CD14-positive monocyte (primary cell): ENCODE measurements around the gene GLCCI1. TPM values are rescaled to one million over a fixed set of nuclear protein-coding genes. Genes with fewer than 3 reads are reported as not detected.

Source experiments
- DNase-seq, 3 donors: peaks; one replicate each; pipeline ENCODE4 v3.0.0-alpha.2; 2011 to 2022
- H2AFZ ChIP-seq: 2 replicates; pipeline ENCODE4 v1.6.0; 2012; ENCODE audit warnings: mild to moderate bottlenecking, low read depth, low read length, inconsistent platforms; ENCODE audit not compliant: insufficient read depth, poor library complexity, severe bottlenecking
- H3K27ac ChIP-seq, 2 donors: 1 replicate in 1 of 2; 2 replicates in 1 of 2; pipeline ENCODE4 v1.5.1; 2012 to 2013; ENCODE audit warnings: low read length in 2 of 2, control low read depth in 1 of 2, inconsistent platforms in 1 of 2, low read depth in 1 of 2, mild to moderate bottlenecking in 1 of 2
- H3K27me3 ChIP-seq, 2 donors: one replicate each; pipeline versions ENCODE4 v1.6.0 to v1.6.1; 2011 to 2013; ENCODE audit warnings: low read length in 2 of 2; ENCODE audit not compliant: control insufficient read depth in 2 of 2, insufficient read depth in 2 of 2
- H3K36me3 ChIP-seq, 2 donors: replicated peaks in 1 of 2; 1 replicate in 1 of 2; 2 replicates in 1 of 2; pipeline versions ENCODE4 v1.5.1 to v1.6.1; 2012 to 2013; ENCODE audit warnings: low read length in 2 of 2, control low read depth in 1 of 2, inconsistent platforms in 1 of 2, mild to moderate bottlenecking in 1 of 2; ENCODE audit not compliant: insufficient read depth in 2 of 2, control insufficient read depth in 1 of 2
- H3K4me1 ChIP-seq, 2 donors: 1 replicate in 1 of 2; 2 replicates in 1 of 2; pipeline versions ENCODE4 v1.5.1 to v1.6.1; 2012 to 2013; ENCODE audit warnings: low read length in 2 of 2, control low read depth in 1 of 2, inconsistent platforms in 1 of 2, mild to moderate bottlenecking in 1 of 2, moderate library complexity in 1 of 2; ENCODE audit not compliant: insufficient read depth in 2 of 2, control insufficient read depth in 1 of 2
- H3K4me2 ChIP-seq: replicated peaks from 2 replicates; pipeline ENCODE3; 2012; ENCODE audit warnings: low read length, moderate library complexity, mild to moderate bottlenecking; ENCODE audit not compliant: poor library complexity, severe bottlenecking; ENCODE audit errors: extremely low read depth
- H3K4me3 ChIP-seq, 3 experiments: fragments of 200-600 bp in 1 of 3; sonication (generic) in 1 of 3; replicated peaks in 1 of 3; 1 replicate in 2 of 3; 2 replicates in 1 of 3; pipeline ENCODE4 v1.5.1; 2011 to 2013; ENCODE audit warnings: low read length in 3 of 3, mild to moderate bottlenecking in 3 of 3, control low read depth in 2 of 3, low read depth in 2 of 3, inconsistent platforms in 1 of 3, moderate library complexity in 1 of 3
- H3K79me2 ChIP-seq: 2 replicates; pipeline ENCODE4 v1.6.0; 2012; ENCODE audit warnings: mild to moderate bottlenecking, control low read depth, inconsistent platforms, low read length, moderate library complexity; ENCODE audit not compliant: insufficient read depth
- H3K9ac ChIP-seq: 2 replicates; pipeline ENCODE4 v1.6.0; 2017; ENCODE audit warnings: low read length, mild to moderate bottlenecking; ENCODE audit not compliant: insufficient read depth, poor library complexity, severe bottlenecking
- H3K9me3 ChIP-seq, 2 donors: replicated peaks in 1 of 2; 1 replicate in 1 of 2; 2 replicates in 1 of 2; pipeline versions ENCODE4 v1.5.1 to v1.6.1; 2012 to 2013; ENCODE audit warnings: low read length in 2 of 2, control low read depth in 1 of 2; ENCODE audit not compliant: control insufficient read depth in 1 of 2, insufficient read depth in 1 of 2
- H4K20me1 ChIP-seq: 2 replicates; pipeline ENCODE4 v1.6.0; 2012; ENCODE audit warnings: mild to moderate bottlenecking, low read length, control low read depth, moderate library complexity; ENCODE audit not compliant: insufficient read depth
- H3K27ac Mint-ChIP-seq, 7 donors: one replicate each; pipeline ENCODE4 v1.8.0; 2020; ENCODE audit warnings: mild to moderate bottlenecking in 7 of 7, mixed read lengths in 7 of 7, moderate library complexity in 6 of 7, inconsistent platforms in 2 of 7
- H3K27me3 Mint-ChIP-seq, 3 donors: one replicate each; pipeline ENCODE4 v1.8.0; 2021 to 2022; ENCODE audit warnings: low read depth in 3 of 3, mild to moderate bottlenecking in 3 of 3, mixed read lengths in 3 of 3, moderate library complexity in 3 of 3, inconsistent platforms in 1 of 3
- H3K36me3 Mint-ChIP-seq, 2 donors: one replicate each; pipeline ENCODE4 v1.8.0; 2020; ENCODE audit warnings: mixed read lengths in 2 of 2, inconsistent platforms in 1 of 2, mild to moderate bottlenecking in 1 of 2
- H3K4me1 Mint-ChIP-seq: one replicate; pipeline ENCODE4 v1.8.0; 2020; ENCODE audit warnings: mild to moderate bottlenecking, mixed read lengths
- H3K4me3 Mint-ChIP-seq, 2 donors: one replicate each; pipeline ENCODE4 v1.8.0; 2020; ENCODE audit warnings: mild to moderate bottlenecking in 2 of 2, mixed read lengths in 2 of 2, moderate library complexity in 1 of 2
- H3K9me3 Mint-ChIP-seq, 7 donors: one replicate each; pipeline ENCODE4 v1.8.0; 2020 to 2022; ENCODE audit warnings: mixed read lengths in 7 of 7, mild to moderate bottlenecking in 6 of 7, moderate library complexity in 6 of 7, inconsistent platforms in 2 of 7
- WGBS: methylation state at CpG from one replicate; pipeline ENCODE4 v1.1.5; 2013; ENCODE audit warnings: missing lambda C conversion rate; ENCODE audit not compliant: insufficient coverage; 5-methylcytosine and 5-hydroxymethylcytosine counted together
- intact Hi-C, 2 donors: fragments of 100-400 bp; cut with micrococcal nuclease; formaldehyde crosslinking; loops; one replicate each; pipeline versions ENCODE4 v1.15.0 to v1.15.1; 2023
- polyA plus RNA-seq, 3 donors: library from polyadenylated mRNA; depleted of rRNA in 1 of 3; unstranded in 2 of 3; stranded (reverse) in 1 of 3; fragments of 300-500 nt in 2 of 3; fragments of >200 nt in 1 of 3; fragmentation: Illumina TruSeq in 2 of 3; gene quantifications; 1 replicate in 2 of 3; 2 replicates in 1 of 3; pipeline ENCODE4 v1.2.3, GENCODE V29; 2012 to 2021
- TF ChIP-seq, protein P1 (sequence below): fragments of 200-600 bp; IDR thresholded peaks from one replicate; pipeline ENCODE4 v1.8.0; 2022; ENCODE audit warnings: antibody characterized with exemption, mild to moderate bottlenecking

Gene GLCCI1
- polyA plus RNA-seq, 3 donors, result 0.89 to 2.1 (median 1.1) TPM

DNA sequence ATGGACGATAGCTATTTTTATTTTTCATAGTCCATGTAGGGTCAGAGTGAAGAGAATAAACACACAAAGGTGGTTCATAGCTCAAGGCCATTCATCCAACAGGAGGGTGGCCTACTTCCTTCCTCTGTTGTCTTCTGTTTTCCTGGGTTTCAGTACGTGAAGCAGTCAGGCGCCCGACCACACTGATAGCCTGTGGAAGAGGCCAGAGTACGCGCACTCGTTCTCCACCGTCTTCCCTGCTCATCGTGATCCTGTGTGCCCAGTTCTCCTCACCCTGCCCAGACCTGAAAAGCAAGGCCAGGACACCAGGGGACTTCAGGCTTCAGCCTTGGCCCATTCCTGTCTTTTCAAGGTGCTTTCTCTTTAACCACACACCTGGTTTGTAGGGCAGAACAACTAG is 134.7 kb downstream of the GLCCI1 start:
- H3K27ac ChIP-seq, result no peak overlapping the region
- no peaks in the 10 kb centered on the region for H3K36me3 Mint-ChIP-seq
- intact Hi-C loops, result no loop called here
- peaks cover 0 to 5% (median under 1%) of the 10 kb centered on the region in 3 donors for H3K27me3 Mint-ChIP-seq
- H3K27ac Mint-ChIP-seq, result no peak overlapping the region
- no peak overlapping the region for H3K4me3 Mint-ChIP-seq
- no peaks in the 10 kb centered on the region for H3K36me3 ChIP-seq
- H3K27me3 ChIP-seq, result no peaks in the 10 kb centered on the region
- H3K4me3 ChIP-seq, result no peak overlapping the region
- no peak for DNase-seq
- WGBS, result 83% methylated on average over 8 of the region's 9 CpGs
- H3K4me1 ChIP-seq, result no peaks in the 10 kb centered on the region
- TF ChIP-seq, protein P1, sequence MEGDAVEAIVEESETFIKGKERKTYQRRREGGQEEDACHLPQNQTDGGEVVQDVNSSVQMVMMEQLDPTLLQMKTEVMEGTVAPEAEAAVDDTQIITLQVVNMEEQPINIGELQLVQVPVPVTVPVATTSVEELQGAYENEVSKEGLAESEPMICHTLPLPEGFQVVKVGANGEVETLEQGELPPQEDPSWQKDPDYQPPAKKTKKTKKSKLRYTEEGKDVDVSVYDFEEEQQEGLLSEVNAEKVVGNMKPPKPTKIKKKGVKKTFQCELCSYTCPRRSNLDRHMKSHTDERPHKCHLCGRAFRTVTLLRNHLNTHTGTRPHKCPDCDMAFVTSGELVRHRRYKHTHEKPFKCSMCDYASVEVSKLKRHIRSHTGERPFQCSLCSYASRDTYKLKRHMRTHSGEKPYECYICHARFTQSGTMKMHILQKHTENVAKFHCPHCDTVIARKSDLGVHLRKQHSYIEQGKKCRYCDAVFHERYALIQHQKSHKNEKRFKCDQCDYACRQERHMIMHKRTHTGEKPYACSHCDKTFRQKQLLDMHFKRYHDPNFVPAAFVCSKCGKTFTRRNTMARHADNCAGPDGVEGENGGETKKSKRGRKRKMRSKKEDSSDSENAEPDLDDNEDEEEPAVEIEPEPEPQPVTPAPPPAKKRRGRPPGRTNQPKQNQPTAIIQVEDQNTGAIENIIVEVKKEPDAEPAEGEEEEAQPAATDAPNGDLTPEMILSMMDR, result no peak
- peaks cover 0 to 4% of the 10 kb centered on the region in 2 donors for H3K9me3 ChIP-seq
- H4K20me1 ChIP-seq, result no peaks in the 10 kb centered on the region
- H3K9ac ChIP-seq, result no peak overlapping the region
- no peaks in the 10 kb centered on the region for H3K4me1 Mint-ChIP-seq
- H2AFZ ChIP-seq, result no peak overlapping the region
- H3K4me2 ChIP-seq, result no peak overlapping the region
- peaks cover 5 to 24% (median 15%) of the 10 kb centered on the region in 7 donors for H3K9me3 Mint-ChIP-seq
- no peaks in the 10 kb centered on the region for H3K79me2 ChIP-seq

DNA sequence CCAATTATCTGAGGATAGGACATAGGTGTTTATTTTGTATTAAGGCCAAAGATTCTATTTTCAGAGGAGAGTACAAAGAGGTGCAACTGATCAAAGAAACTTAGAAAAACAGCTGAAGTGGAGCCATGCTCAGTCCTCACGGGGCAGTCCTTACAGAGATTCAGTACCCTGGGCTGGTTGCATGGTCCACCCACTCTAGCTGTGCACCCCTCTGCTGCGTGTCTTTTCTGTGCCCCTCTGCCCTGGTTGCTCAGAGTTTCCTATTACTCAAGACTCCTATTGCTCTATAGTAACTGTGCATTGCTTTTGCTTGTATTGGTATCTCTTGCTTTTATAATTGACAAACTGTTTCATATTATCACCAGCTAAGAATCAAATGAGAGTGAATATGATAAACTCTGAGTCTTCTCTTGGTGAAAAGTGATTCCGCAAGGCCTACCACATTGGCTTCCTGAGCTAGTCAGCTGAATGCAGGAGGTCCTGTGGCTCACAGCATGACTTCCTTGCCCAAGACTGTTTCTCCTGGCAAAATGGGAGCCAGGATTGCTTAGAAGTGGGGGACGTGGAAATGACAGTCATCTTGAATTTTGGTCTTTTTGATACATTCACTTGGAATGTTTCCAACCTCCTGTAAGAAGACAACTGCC is 137.0 kb downstream of the GLCCI1 start:
- H3K9me3 ChIP-seq, result peaks cover 0 to 4% of the 10 kb centered on the region in 2 donors
- H3K4me2 ChIP-seq, result no peak overlapping the region
- Mint-ChIP-seq H3K27me3 (peaks cover 0 to 5% (median 2%) of the 10 kb centered on the region in 3 donors), H3K27ac (no peak overlapping the region), H3K4me1 (no peaks in the 10 kb centered on the region), H3K36me3 (no peaks in the 10 kb centered on the region), H3K4me3 (no peak overlapping the region), H3K9me3 (peaks cover 3 to 18% (median 10%) of the 10 kb centered on the region in 7 donors)
- no peak overlapping the region for H3K9ac ChIP-seq
- H3K36me3 ChIP-seq, result no peaks in the 10 kb centered on the region
- H3K4me1 ChIP-seq, result no peaks in the 10 kb centered on the region
- H3K27me3 ChIP-seq, result no peaks in the 10 kb centered on the region
- 72% methylated on average over 2 of the region's 4 CpGs for WGBS
- no peaks in the 10 kb centered on the region for H4K20me1 ChIP-seq
- H3K4me3 ChIP-seq, result no peak overlapping the region
- intact Hi-C loops, result no loop called here
- no peak overlapping the region for H3K27ac ChIP-seq
- TF ChIP-seq, protein P1, result no peak
- no peak for DNase-seq
- no peaks in the 10 kb centered on the region for H3K79me2 ChIP-seq
- H2AFZ ChIP-seq, result no peak overlapping the region
